Measurements from ENCODE around the gene ACACA.

DNA sequence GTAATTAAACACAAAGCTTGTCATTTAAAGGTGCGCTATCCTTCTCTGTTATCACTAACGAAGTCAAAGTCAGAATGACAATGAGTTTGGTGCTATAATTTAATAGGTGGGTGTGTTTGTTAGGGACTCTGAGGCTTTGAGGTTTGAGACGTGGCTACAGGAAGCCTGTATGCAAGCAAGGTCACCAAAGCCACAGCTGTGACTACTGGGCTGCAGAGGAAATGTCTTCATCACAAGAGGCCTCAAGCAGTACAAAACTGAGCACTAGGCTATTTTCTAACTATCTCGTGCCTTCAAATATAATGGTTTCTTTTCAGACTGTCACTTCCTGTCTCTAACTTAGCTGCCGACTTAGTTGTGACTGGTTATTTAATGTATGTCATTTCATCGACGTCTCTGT, 316.7 kb downstream of the ACACA start:
- no peak for TF ChIP-seq POLR2AphosphoS5 (IDR thresholded peaks at IDR 0.05; ENCODE audit: low read depth, low read length)
- TF ChIP-seq POLR2A (IDR thresholded peaks at IDR 0.05; ENCODE audit: low read depth, low read length) = no peak

Measured in GM12892 (cell line).